GM12878 (cell line): Measurements from ENCODE around the gene GNAQ. TPM values are rescaled to one million over a fixed set of nuclear protein-coding genes. Genes with fewer than 3 reads are reported as not detected.

ENCODE experiments used
- ATAC-seq: fragments of 200-7000 bp; cut with Tn5 transposase; 3 replicates; pipeline ENCODE4 v1.9.1; 2020; ENCODE audit warnings: mild to moderate bottlenecking, moderate library complexity
- BruUV-seq: library from RNA; stranded (reverse); fragments of 400-500 nt; replicated peaks from 2 replicates; lab custom pipeline; 2021; lab: Mats Ljungman, UMichigan
- CTCF ChIA-PET: fragments of 300-600 bp; sonication (Branson Sonifier 250); formaldehyde crosslinking; extraction: SDS; loops from one replicate; lab custom pipeline; 2021; ENCODE audit warnings: inconsistent platforms; lab: Yijun Ruan, JAX
- POLR2A ChIA-PET: fragments of 350-600 bp; formaldehyde crosslinking; extraction: SDS; loops from one replicate; lab custom pipeline; 2021; ENCODE audit warnings: inconsistent platforms; lab: Charles Lee
- RAD21 ChIA-PET: fragments of 300-600 bp; sonication (Branson Sonifier 250); formaldehyde crosslinking; loops from one replicate; lab custom pipeline; 2023; ENCODE audit warnings: antibody characterized with exemption; ENCODE audit not compliant: unreplicated experiment; lab: Charles Lee
- SMC1A ChIA-PET: fragments of 300-600 bp; sonication (Branson Sonifier 250); formaldehyde crosslinking; loops from one replicate; lab custom pipeline; 2023; ENCODE audit not compliant: unreplicated experiment, uncharacterized antibody; lab: Charles Lee
- DNase-seq: peaks from one replicate; pipeline ENCODE4 v3.0.0-alpha.2; 2011; ENCODE audit warnings: low read depth, low spot score
- FAIRE-seq: peaks from 3 replicates; lab custom pipeline; 2011; peaks lifted over from hg19 to GRCh38; lab: Jason Lieb, UNC
- H2AFZ ChIP-seq: 2 replicates; pipeline ENCODE4 v1.6.0; 2011; ENCODE audit warnings: low read depth, low read length, control low read depth; ENCODE audit not compliant: control insufficient read depth
- H3K27ac ChIP-seq: 2 replicates; pipeline ENCODE4 v1.5.1; 2011; ENCODE audit warnings: control low read depth; ENCODE audit not compliant: control insufficient read depth, insufficient read depth
- H3K27me3 ChIP-seq, 2 experiments: replicated peaks in 1 of 2; 2 replicates each; pipeline versions ENCODE4 v1.6.0 to v1.6.1; 2011; ENCODE audit warnings: low read length in 1 of 2; ENCODE audit not compliant: control insufficient read depth in 2 of 2, insufficient read depth in 2 of 2
- H3K36me3 ChIP-seq, 2 experiments: 2 replicates each; pipeline ENCODE4 v1.5.1; 2011; ENCODE audit warnings: low read length in 1 of 2; ENCODE audit not compliant: control insufficient read depth in 2 of 2, insufficient read depth in 2 of 2
- H3K4me1 ChIP-seq: 2 replicates; pipeline ENCODE4 v1.6.1; 2011; ENCODE audit warnings: mild to moderate bottlenecking, low read length, moderate library complexity, mixed read lengths; ENCODE audit not compliant: control insufficient read depth, insufficient read depth
- H3K4me2 ChIP-seq: 2 replicates; pipeline ENCODE4 v1.6.0; 2011; ENCODE audit warnings: control low read depth; ENCODE audit not compliant: control insufficient read depth, insufficient read depth
- H3K4me3 ChIP-seq: fragments of 200-600 bp; sonication (generic); 2 replicates; pipeline ENCODE4 v1.5.1; 2016
- H3K79me2 ChIP-seq: 2 replicates; pipeline ENCODE4 v1.6.0; 2011; ENCODE audit warnings: low read length; ENCODE audit not compliant: control insufficient read depth, insufficient read depth
- H3K9ac ChIP-seq: 2 replicates; pipeline ENCODE4 v1.8.0; 2011; ENCODE audit warnings: low read length, control low read depth, mixed read lengths; ENCODE audit not compliant: control insufficient read depth, insufficient read depth
- H3K9me3 ChIP-seq: replicated peaks from 3 replicates; pipeline ENCODE4 v1.5.1; 2011; ENCODE audit warnings: mild to moderate bottlenecking, low read length; ENCODE audit not compliant: control insufficient read depth, insufficient read depth
- H4K20me1 ChIP-seq: 2 replicates; pipeline ENCODE4 v1.6.0; 2011; ENCODE audit not compliant: control insufficient read depth, insufficient read depth
- ASH2L ChIP-seq: fragments of 300-600, 200-600 bp; sonication (generic); IDR thresholded peaks from 2 replicates; pipeline ENCODE4 v1.6.1; 2017; ENCODE audit warnings: low read depth, mild to moderate bottlenecking, borderline replicate concordance
- BCL11A ChIP-seq: IDR thresholded peaks from 2 replicates; pipeline ENCODE4 v1.6.1; 2011; ENCODE audit warnings: low read depth, low read length
- CBX3 ChIP-seq: fragments of 200-600 bp; sonication (generic); IDR thresholded peaks from 2 replicates; pipeline ENCODE4 v1.6.1; 2016; ENCODE audit warnings: low read depth, borderline replicate concordance
- EGR1 ChIP-seq, 2 experiments: IDR thresholded peaks; 1 replicate in 1 of 2; 2 replicates in 1 of 2; pipeline ENCODE4 v1.6.1; 2011 to 2012; ENCODE audit warnings: low read depth in 2 of 2, low read length in 2 of 2, borderline replicate concordance in 1 of 2, mild to moderate bottlenecking in 1 of 2, moderate library complexity in 1 of 2
- GATAD2B ChIP-seq: fragments of 450-650 bp; conservative IDR thresholded peaks from 2 replicates; pipeline ENCODE4 v1.6.1; 2017; ENCODE audit warnings: low read depth, mild to moderate bottlenecking, moderate library complexity
- IRF4 ChIP-seq: IDR thresholded peaks from 2 replicates; pipeline ENCODE4 v1.6.1; 2011; ENCODE audit warnings: low read depth, low read length
- MAX ChIP-seq: IDR thresholded peaks from 2 replicates; pipeline ENCODE4 v1.6.1; 2012; ENCODE audit warnings: low read depth, low read length, improper control_type of control experiment
- NR2C2 ChIP-seq: IDR thresholded peaks from 2 replicates; pipeline ENCODE4 v1.6.1; 2011; ENCODE audit warnings: borderline replicate concordance, low read depth; ENCODE audit not compliant: control insufficient read depth, insufficient read length
- NRF1 ChIP-seq: conservative IDR thresholded peaks from 2 replicates; pipeline ENCODE4 v1.6.1; 2011; ENCODE audit warnings: mild to moderate bottlenecking, low read depth, low read length, improper control_type of control experiment
- POLR2AphosphoS5 ChIP-seq: IDR thresholded peaks from 2 replicates; pipeline ENCODE4 v1.6.1; 2011; ENCODE audit warnings: mild to moderate bottlenecking, low read length, inconsistent platforms
- RELA ChIP-seq: fragments of 450-650 bp; IDR thresholded peaks from 2 replicates; pipeline ENCODE4 v1.8.0; 2014; ENCODE audit warnings: borderline replicate concordance; ENCODE audit not compliant: partially characterized antibody
- RFX5 ChIP-seq: IDR thresholded peaks from 2 replicates; pipeline ENCODE4 v1.6.1; 2011; ENCODE audit warnings: low read depth, low read length, improper control_type of control experiment
- SMAD1 ChIP-seq: fragments of 450-650 bp; IDR thresholded peaks from 2 replicates; pipeline ENCODE4 v1.6.1; 2018; ENCODE audit warnings: mild to moderate bottlenecking, low read depth; ENCODE audit not compliant: partially characterized antibody
- SMARCA5 ChIP-seq: fragments of 450-650 bp; IDR thresholded peaks from 2 replicates; pipeline ENCODE4 v1.6.1; 2017; ENCODE audit warnings: mild to moderate bottlenecking
- YBX1 ChIP-seq: fragments of 450-650 bp; IDR thresholded peaks from 2 replicates; pipeline ENCODE4 v1.6.1; 2016; ENCODE audit warnings: antibody characterized with exemption
- ZBTB40 ChIP-seq: fragments of 450-650 bp; IDR thresholded peaks from 2 replicates; pipeline ENCODE4 v1.6.1; 2016; ENCODE audit warnings: mild to moderate bottlenecking, moderate library complexity, borderline replicate concordance
- ZNF592 ChIP-seq: fragments of 450-650 bp; IDR thresholded peaks from 2 replicates; pipeline ENCODE4 v1.6.1; 2017; ENCODE audit warnings: mild to moderate bottlenecking, moderate library complexity
- in situ Hi-C: fragments of 300-500 bp; cut with MboI; formaldehyde crosslinking; loops from 9 replicates; pipeline ENCODE4 v1.14.3; 2018; ENCODE audit warnings: mixed read lengths
- intact Hi-C: fragments of 100-400 bp; cut with micrococcal nuclease; formaldehyde crosslinking; loops from one replicate; pipeline ENCODE4 v1.14.2; 2022; ENCODE audit not compliant: unreplicated experiment
- polyA plus RNA-seq, 11 experiments: library from polyadenylated mRNA; depleted of rRNA in 4 of 11; unstranded in 6 of 11; stranded (reverse) in 5 of 11; fragments of >200 nt; fragmentation: Nextera tagmentation in 4 of 11; fragmentation: Illumina TruSeq in 1 of 11; extraction: Ambion mirVana in 4 of 11; extraction: Trizol in 1 of 11; gene quantifications; 1 replicate in 1 of 11; 2 replicates in 10 of 11; pipeline versions ENCODE4 v1.2.1 to v1.2.3, GENCODE V29; 2011 to 2016; ENCODE audit warnings: inconsistent platforms in 2 of 11, missing spikeins in 2 of 11, low read depth in 1 of 11
- total RNA-seq, 4 experiments: library from RNA; depleted of rRNA in 3 of 4; stranded (reverse); fragments of >200 nt in 3 of 4; fragmentation: Illumina TruSeq in 1 of 4; extraction: Trizol in 1 of 4; gene quantifications; 2 replicates each; pipeline versions ENCODE4 v1.2.1 to v1.2.3, GENCODE V29; 2013 to 2021

GNAQ gene
- total and polyA plus RNA-seq, 10 of the 15 experiments (the other 5 are each of a cell fraction or from before 2014, with no cell fraction given), result 0.15 to 47.2 (median 0.49) TPM

GRCh38 chr9:77872863-77873262 lies 158.7 kb downstream of the GNAQ start (continued):
- TF ChIP-seq SMAD1, result no peak
- TF ChIP-seq POLR2AphosphoS5, result no peak
- no peak for TF ChIP-seq IRF4
- TF ChIP-seq YBX1, result no peak
- no peak for TF ChIP-seq NRF1
- TF ChIP-seq CBX3, result no peak

- ChIA-PET POLR2A (no interaction called here), RAD21 (no interaction called here), CTCF (no interaction called here), SMC1A (interaction anchor here (0.7 to 1.9 kb wide), 4 partner anchors 9 to 161 kb away, joined by 3 to 10 read pairs (median 4); no protein-coding TSS in a partner anchor)
- Histone ChIP-seq H3K27ac (no peak overlapping the region), H4K20me1 (no peaks in the 10 kb centered on the region), H3K27me3 (no peaks in the 10 kb centered on the region), H3K9ac (no peak overlapping the region), H3K79me2 (no peaks in the 10 kb centered on the region), H3K4me3 (no peak overlapping the region), H3K4me2 (no peak overlapping the region), H3K9me3 (no peaks in the 10 kb centered on the region), H2AFZ (no peak overlapping the region), H3K36me3 (no peaks in the 10 kb centered on the region), H3K4me1 (no peaks in the 10 kb centered on the region)
- in situ Hi-C loops, result no loop called here
- BruUV-seq, result no TSS peak
- DNase-seq, result no peak
- ATAC-seq, result no peak
- intact Hi-C loops, result no loop called here
- FAIRE-seq, result no peak
- TF ChIP-seq ASH2L (no peak), YBX1 (no peak), ZNF592 (no peak), EGR1 (IDR thresholded peaks at IDR 0.05; ENCODE audit: borderline replicate concordance in 1 of 2, low read depth in 2 of 2, low read length in 2 of 2) (no peak), SMARCA5 (no peak), GATAD2B (no peak), ZBTB40 (no peak), RFX5 (no peak), BCL11A (no peak), NR2C2 (no peak), RELA (no peak), MAX (no peak)
Measured at GRCh38 chr9:77872177-77872576, 159.4 kb downstream of the GNAQ start.
